MM.1S (cell line): ENCODE measurements around the gene EFL1.

ENCODE experiments used
- DNase-seq: peaks from one replicate; pipeline ENCODE4 v3.0.0-alpha.2; 2015
- H2AFZ ChIP-seq: fragments of 300-600 bp; sonication (generic); 2 replicates; pipeline ENCODE4 v1.6.0; 2016; ENCODE audit warnings: antibody characterized with exemption, low read length
- H3F3A ChIP-seq: fragments of 300-600 bp; sonication (generic); 2 replicates; pipeline ENCODE4 v1.6.1; 2016; ENCODE audit warnings: mild to moderate bottlenecking, antibody characterized with exemption, low read length, moderate library complexity, mixed read lengths; ENCODE audit not compliant: insufficient read depth
- H3K27ac ChIP-seq: fragments of 300-600 bp; sonication (generic); 2 replicates; pipeline ENCODE4 v1.5.1; 2016; ENCODE audit warnings: mild to moderate bottlenecking, low read length
- H3K27me3 ChIP-seq: fragments of 300-600 bp; sonication (generic); replicated peaks from 2 replicates; pipeline ENCODE4 v1.6.0; 2016; ENCODE audit warnings: low read length; ENCODE audit not compliant: insufficient read depth
- H3K36me3 ChIP-seq: fragments of 300-600 bp; sonication (generic); replicated peaks from 2 replicates; pipeline ENCODE4 v1.6.1; 2016; ENCODE audit warnings: mild to moderate bottlenecking, low read length, mixed read lengths; ENCODE audit not compliant: insufficient read depth
- H3K4me1 ChIP-seq: fragments of 300-600 bp; sonication (generic); 2 replicates; pipeline ENCODE4 v1.6.1; 2016; ENCODE audit warnings: low read length, mixed read lengths
- H3K4me2 ChIP-seq: fragments of 300-600 bp; sonication (generic); 2 replicates; pipeline ENCODE4 v1.6.0; 2016; ENCODE audit warnings: low read depth, low read length
- H3K4me3 ChIP-seq: fragments of 300-600 bp; sonication (generic); 2 replicates; pipeline ENCODE4 v1.5.1; 2016; ENCODE audit warnings: low read length, mixed read lengths
- H3K79me2 ChIP-seq: fragments of 300-600 bp; sonication (generic); 2 replicates; pipeline ENCODE4 v1.6.1; 2016; ENCODE audit warnings: mixed run types, low read length, mixed read lengths
- H3K9ac ChIP-seq: fragments of 300-600 bp; sonication (generic); 2 replicates; pipeline ENCODE4 v1.6.1; 2016; ENCODE audit warnings: low read length, mixed read lengths
- H3K9me2 ChIP-seq: fragments of 300-600 bp; sonication (generic); replicated peaks from 2 replicates; pipeline ENCODE4 v1.6.1; 2016; ENCODE audit warnings: mild to moderate bottlenecking, low read length, mixed read lengths; ENCODE audit not compliant: insufficient read depth
- H3K9me3 ChIP-seq: fragments of 300-600 bp; sonication (generic); replicated peaks from 2 replicates; pipeline ENCODE4 v1.6.1; 2016; ENCODE audit warnings: mild to moderate bottlenecking, low read length, mixed read lengths; ENCODE audit not compliant: insufficient read depth
- H4K20me1 ChIP-seq: fragments of 300-600 bp; sonication (generic); 2 replicates; pipeline ENCODE4 v1.6.1; 2016; ENCODE audit warnings: mild to moderate bottlenecking, low read length, moderate library complexity, mixed read lengths; ENCODE audit not compliant: insufficient read depth
- CTCF ChIP-seq: fragments of 300-600 bp; sonication (generic); IDR thresholded peaks from 2 replicates; pipeline ENCODE4 v1.5.1; 2016; ENCODE audit warnings: antibody characterized with exemption, low read length, mixed read lengths
- EZH2 ChIP-seq: fragments of 300-600 bp; sonication (generic); optimal IDR thresholded peaks from 2 replicates; pipeline ENCODE3; 2017; ENCODE audit warnings: low read depth, mild to moderate bottlenecking, antibody characterized with exemption, low read length, mixed read lengths
- EZH2phosphoT487 ChIP-seq: fragments of 300-600 bp; sonication (generic); IDR thresholded peaks from 2 replicates; pipeline ENCODE4 v1.6.1; 2018; ENCODE audit warnings: antibody characterized with exemption, low read length

The EFL1 gene

DNA sequence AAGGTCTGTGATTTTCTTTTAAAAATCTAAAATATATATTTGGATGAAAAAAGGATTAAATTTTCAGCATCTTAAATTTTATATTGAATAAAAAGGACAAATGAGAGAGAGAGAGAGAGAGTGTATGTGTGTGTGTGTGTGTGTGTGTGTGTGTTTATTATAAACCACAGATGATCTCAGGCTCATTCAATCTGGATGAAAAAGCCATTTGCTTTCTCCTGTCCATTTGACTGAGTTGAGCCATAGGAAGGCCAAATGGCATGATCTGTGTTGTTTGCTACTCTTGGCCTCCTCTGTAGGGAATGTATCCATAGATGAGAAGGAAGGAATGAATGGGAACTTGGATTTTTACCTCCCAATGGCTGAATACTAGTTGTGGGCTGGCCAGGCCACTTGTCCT is 124.2 kb downstream of the EFL1 start:
- H3K36me3 ChIP-seq: no peaks in the 10 kb centered on the region
- H2AFZ ChIP-seq: no peak overlapping the region
- DNase-seq: no peak
- H3K27me3 ChIP-seq: no peaks in the 10 kb centered on the region
- no peaks in the 10 kb centered on the region for H4K20me1 ChIP-seq
- H3K4me1 ChIP-seq: no peaks in the 10 kb centered on the region
- H3K27ac ChIP-seq: no peak overlapping the region
- TF ChIP-seq EZH2phosphoT487: no peak
- no peak for TF ChIP-seq EZH2
- no peak for TF ChIP-seq CTCF
- no peaks in the 10 kb centered on the region for H3K9me2 ChIP-seq
- H3K79me2 ChIP-seq: no peaks in the 10 kb centered on the region
- H3K4me2 ChIP-seq: no peak overlapping the region
- H3F3A ChIP-seq: no peaks in the 10 kb centered on the region
- H3K9me3 ChIP-seq: no peaks in the 10 kb centered on the region
- no peak overlapping the region for H3K4me3 ChIP-seq
- no peak overlapping the region for H3K9ac ChIP-seq

- Histone ChIP-seq H3K4me2 (no peak overlapping the region), H3K4me1 (no peaks in the 10 kb centered on the region), H3K36me3 (no peaks in the 10 kb centered on the region), H3K9me2 (no peaks in the 10 kb centered on the region), H3K79me2 (no peaks in the 10 kb centered on the region), H3K27ac (no peak overlapping the region), H3K27me3 (no peaks in the 10 kb centered on the region), H4K20me1 (no peaks in the 10 kb centered on the region), H2AFZ (no peak overlapping the region), H3K9ac (no peak overlapping the region), H3F3A (no peaks in the 10 kb centered on the region), H3K4me3 (no peak overlapping the region), H3K9me3 (no peaks in the 10 kb centered on the region)
- DNase-seq: no peak
- TF ChIP-seq EZH2 (no peak), CTCF (no peak), EZH2phosphoT487 (no peak)
Measured at GRCh38 chr15:82137261-82137660, 125.3 kb downstream of the EFL1 start.

DNA sequence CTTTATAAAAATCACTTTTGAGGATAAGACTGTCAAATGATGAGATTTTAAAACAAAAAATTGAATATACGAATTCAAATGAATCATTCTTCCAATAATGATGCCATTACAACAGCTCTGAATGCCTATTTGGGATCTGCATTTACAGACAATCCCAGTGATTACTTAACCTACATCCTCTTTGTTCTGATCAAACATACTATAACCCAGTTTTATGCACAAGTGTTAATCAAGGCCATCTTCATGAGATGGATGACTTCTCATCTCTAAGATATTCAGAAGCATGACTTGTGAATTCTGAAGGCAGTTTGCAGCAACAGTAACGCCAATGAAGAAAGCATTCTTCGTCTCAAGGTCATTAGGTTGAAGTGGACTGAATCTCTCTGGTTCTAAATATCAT is 126.4 kb downstream of the EFL1 start:
- no peak overlapping the region for H2AFZ ChIP-seq
- no peaks in the 10 kb centered on the region for H3K9me3 ChIP-seq
- no peaks in the 10 kb centered on the region for H3K9me2 ChIP-seq
- no peaks in the 10 kb centered on the region for H3K27me3 ChIP-seq
- no peak overlapping the region for H3K27ac ChIP-seq
- no peak overlapping the region for H3K4me3 ChIP-seq
- H3K4me2 ChIP-seq: no peak overlapping the region
- H3F3A ChIP-seq: no peaks in the 10 kb centered on the region
- H3K9ac ChIP-seq: no peak overlapping the region
- no peaks in the 10 kb centered on the region for H4K20me1 ChIP-seq
- no peaks in the 10 kb centered on the region for H3K36me3 ChIP-seq
- no peak for DNase-seq
- no peaks in the 10 kb centered on the region for H3K79me2 ChIP-seq
- no peaks in the 10 kb centered on the region for H3K4me1 ChIP-seq
- TF ChIP-seq EZH2 (no peak), EZH2phosphoT487 (no peak)

- Histone ChIP-seq H3K27me3 (no peaks in the 10 kb centered on the region), H3F3A (no peaks in the 10 kb centered on the region), H3K4me1 (no peaks in the 10 kb centered on the region), H3K36me3 (no peaks in the 10 kb centered on the region), H3K9ac (no peak overlapping the region), H3K9me2 (no peaks in the 10 kb centered on the region), H3K27ac (no peak overlapping the region), H3K4me3 (no peak overlapping the region), H3K9me3 (no peaks in the 10 kb centered on the region), H4K20me1 (no peaks in the 10 kb centered on the region), H3K79me2 (no peaks in the 10 kb centered on the region), H2AFZ (no peak overlapping the region), H3K4me2 (no peak overlapping the region)
- DNase-seq: no peak
- TF ChIP-seq EZH2phosphoT487 (no peak), EZH2 (no peak), CTCF (no peak)
Measured at GRCh38 chr15:82135638-82136037, 126.9 kb downstream of the EFL1 start.
